ENCODE results near the gene PDZRN4.
"Not testable (repeated sequence)": the region's sequence is repeated elsewhere in the genome, so short reads cannot be mapped to it uniquely, and the experiment has no call there.

The PDZRN4 gene

GRCh38 chr12:41188058-41188840 lies at the start of gene PDZRN4:
PDZRN4 (plus strand) TSS chr12:41188320.
- Mint-ChIP-seq H3K36me3 (ENCODE audit: insufficient read depth) (no peaks in the 10 kb centered on the region), H3K27ac (ENCODE audit: low read depth) (no peak within 1 kb of the TSS), H3K4me3 (no peak within 1 kb of the TSS), H3K9me3 (no peaks in the 10 kb centered on the region), H3K4me1 (peaks cover 6% of the 10 kb centered on the region), H3K27me3 (peaks cover 35% of the 10 kb centered on the region)
- no peak for DNase-seq (ENCODE audit: low spot score in 2 of 2)
- no peak for ATAC-seq (replicated peaks; ENCODE audit: extremely low read depth, poor library complexity, severe bottlenecking)

- H3K4me1 Mint-ChIP-seq = no peaks in the 10 kb centered on the region
- no peak for DNase-seq (ENCODE audit: low spot score in 2 of 2)
- no peak for ATAC-seq (replicated peaks; ENCODE audit: extremely low read depth, poor library complexity, severe bottlenecking)
- no peaks in the 10 kb centered on the region for H3K36me3 Mint-ChIP-seq (ENCODE audit: insufficient read depth)
- H3K27me3 Mint-ChIP-seq = no peaks in the 10 kb centered on the region
- H3K27ac Mint-ChIP-seq (ENCODE audit: low read depth) = no peak overlapping the region
- H3K4me3 Mint-ChIP-seq = no peak overlapping the region
- H3K9me3 Mint-ChIP-seq = peaks cover 22% of the 10 kb centered on the region
These were observed 48.0 kb upstream of the PDZRN4 start for GRCh38 chr12:41140117-41140516.

- Mint-ChIP-seq H3K27me3 (no peaks in the 10 kb centered on the region), H3K4me3 (no peak overlapping the region), H3K36me3 (ENCODE audit: insufficient read depth) (no peaks in the 10 kb centered on the region), H3K9me3 (peaks cover 23% of the 10 kb centered on the region), H3K4me1 (no peaks in the 10 kb centered on the region), H3K27ac (ENCODE audit: low read depth) (no peak overlapping the region)
- no peak for DNase-seq (ENCODE audit: low spot score in 2 of 2)
- no peak for ATAC-seq (replicated peaks; ENCODE audit: extremely low read depth, poor library complexity, severe bottlenecking)
These were observed 47.0 kb upstream of the PDZRN4 start for GRCh38 chr12:41141104-41141503.

GRCh38 chr12:41142376-41142775 lies 45.7 kb upstream of the PDZRN4 start:
- ATAC-seq (replicated peaks; ENCODE audit: extremely low read depth, poor library complexity, severe bottlenecking) = no peak
- Mint-ChIP-seq H3K27me3 (no peaks in the 10 kb centered on the region), H3K36me3 (ENCODE audit: insufficient read depth) (no peaks in the 10 kb centered on the region), H3K4me1 (no peaks in the 10 kb centered on the region), H3K4me3 (no peak overlapping the region), H3K9me3 (peaks cover 23% of the 10 kb centered on the region), H3K27ac (ENCODE audit: low read depth) (no peak overlapping the region)
- no peak for DNase-seq (ENCODE audit: low spot score in 2 of 2)

- Mint-ChIP-seq H3K27me3 (no peaks in the 10 kb centered on the region), H3K4me1 (no peaks in the 10 kb centered on the region), H3K36me3 (ENCODE audit: insufficient read depth) (no peaks in the 10 kb centered on the region), H3K27ac (ENCODE audit: low read depth) (no peak overlapping the region), H3K4me3 (no peak overlapping the region), H3K9me3 (peaks cover 7% of the 10 kb centered on the region)
- DNase-seq (ENCODE audit: low spot score in 2 of 2) (no peak), ATAC-seq (replicated peaks; ENCODE audit: extremely low read depth, poor library complexity, severe bottlenecking) (no peak)
These were observed 36.3 kb upstream of the PDZRN4 start for GRCh38 chr12:41151793-41152192.

- Mint-ChIP-seq H3K9me3 (peaks cover 11% of the 10 kb centered on the region), H3K27me3 (no peaks in the 10 kb centered on the region), H3K27ac (ENCODE audit: low read depth) (no peak overlapping the region), H3K4me3 (no peak overlapping the region), H3K4me1 (no peaks in the 10 kb centered on the region), H3K36me3 (ENCODE audit: insufficient read depth) (no peaks in the 10 kb centered on the region)
- ATAC-seq (replicated peaks; ENCODE audit: extremely low read depth, poor library complexity, severe bottlenecking) = no peak
- no peak for DNase-seq (ENCODE audit: low spot score in 2 of 2)
These were observed 25.7 kb upstream of the PDZRN4 start for GRCh38 chr12:41162461-41162860.

GRCh38 chr12:41167701-41168100 lies 20.4 kb upstream of the PDZRN4 start:
- no peaks in the 10 kb centered on the region for H3K27me3 Mint-ChIP-seq
- no peak overlapping the region for H3K4me3 Mint-ChIP-seq
- H3K9me3 Mint-ChIP-seq = peaks cover 17% of the 10 kb centered on the region
- no peaks in the 10 kb centered on the region for H3K36me3 Mint-ChIP-seq (ENCODE audit: insufficient read depth)
- no peaks in the 10 kb centered on the region for H3K4me1 Mint-ChIP-seq
- DNase-seq (ENCODE audit: low spot score in 2 of 2) (no peak), ATAC-seq (replicated peaks; ENCODE audit: extremely low read depth, poor library complexity, severe bottlenecking) (no peak)
- no peak overlapping the region for H3K27ac Mint-ChIP-seq (ENCODE audit: low read depth)

- H3K36me3 Mint-ChIP-seq (ENCODE audit: insufficient read depth) = no peaks in the 10 kb centered on the region
- no peak for ATAC-seq (replicated peaks; ENCODE audit: extremely low read depth, poor library complexity, severe bottlenecking)
These were observed 13.5 kb upstream of the PDZRN4 start for GRCh38 chr12:41174602-41175001.

GRCh38 chr12:41179507-41179906 lies 8.6 kb upstream of the PDZRN4 start:
- not testable (repeated sequence) for ATAC-seq (replicated peaks; ENCODE audit: extremely low read depth, poor library complexity, severe bottlenecking)

More at GRCh38 chr12:41174602-41175001, 13.5 kb upstream of the PDZRN4 start:
- DNase-seq (ENCODE audit: low spot score in 2 of 2) = no peak
- no peak overlapping the region for H3K27ac Mint-ChIP-seq (ENCODE audit: low read depth)
- peaks cover 5% of the 10 kb centered on the region for H3K9me3 Mint-ChIP-seq
- no peak overlapping the region for H3K4me3 Mint-ChIP-seq
- no peaks in the 10 kb centered on the region for H3K4me1 Mint-ChIP-seq
- H3K27me3 Mint-ChIP-seq = no peaks in the 10 kb centered on the region

GRCh38 chr12:41184864-41185263 lies 3.3 kb upstream of the PDZRN4 start:
- Mint-ChIP-seq H3K4me3 (no peak overlapping the region), H3K36me3 (ENCODE audit: insufficient read depth) (no peaks in the 10 kb centered on the region), H3K9me3 (no peaks in the 10 kb centered on the region), H3K27me3 (peaks cover 27% of the 10 kb centered on the region), H3K27ac (ENCODE audit: low read depth) (no peak overlapping the region), H3K4me1 (peaks cover 6% of the 10 kb centered on the region)
- DNase-seq (ENCODE audit: low spot score in 2 of 2) (no peak), ATAC-seq (replicated peaks; ENCODE audit: extremely low read depth, poor library complexity, severe bottlenecking) (no peak)

More at GRCh38 chr12:41179507-41179906, 8.6 kb upstream of the PDZRN4 start:
- not testable (repeated sequence) for H3K27me3 Mint-ChIP-seq; H3K27ac Mint-ChIP-seq (ENCODE audit: low read depth); DNase-seq (ENCODE audit: low spot score in 2 of 2); H3K4me1 Mint-ChIP-seq; H3K36me3 Mint-ChIP-seq (ENCODE audit: insufficient read depth); H3K4me3 Mint-ChIP-seq; H3K9me3 Mint-ChIP-seq

GRCh38 chr12:41186026-41186425 lies 2.1 kb upstream of the PDZRN4 start:
- Mint-ChIP-seq H3K9me3 (no peaks in the 10 kb centered on the region), H3K36me3 (ENCODE audit: insufficient read depth) (no peaks in the 10 kb centered on the region), H3K4me1 (peaks cover 6% of the 10 kb centered on the region), H3K27me3 (peaks cover 35% of the 10 kb centered on the region), H3K4me3 (no peak overlapping the region), H3K27ac (ENCODE audit: low read depth) (no peak overlapping the region)
- no peak for DNase-seq (ENCODE audit: low spot score in 2 of 2)
- no peak for ATAC-seq (replicated peaks; ENCODE audit: extremely low read depth, poor library complexity, severe bottlenecking)

GRCh38 chr12:41188841-41189394 lies 798 bp downstream of the PDZRN4 start:
- Mint-ChIP-seq H3K27ac (ENCODE audit: low read depth) (no peak overlapping the region), H3K4me3 (no peak overlapping the region), H3K4me1 (peaks cover 6% of the 10 kb centered on the region), H3K27me3 (peaks cover 35% of the 10 kb centered on the region), H3K36me3 (ENCODE audit: insufficient read depth) (no peaks in the 10 kb centered on the region), H3K9me3 (no peaks in the 10 kb centered on the region)
- no peak for DNase-seq (ENCODE audit: low spot score in 2 of 2)
- no peak for ATAC-seq (replicated peaks; ENCODE audit: extremely low read depth, poor library complexity, severe bottlenecking)

Measured in central memory CD8-positive, alpha-beta T cell (primary cell).